ENCODE data around the gene INTS2.
"Not testable (repeated sequence)": the region's sequence is repeated elsewhere in the genome, so short reads cannot be mapped to it uniquely, and the experiment has no call there.

The INTS2 gene

GRCh38 chr17:61862975-61863800 is 64.6 kb downstream of the INTS2 start, which contains the start of gene BRIP1:
TSS of gene BRIP1 (minus strand) at chr17:61863528. CDS start at chr17:61861539, 1,989 bp downstream.
- peak; percentile 94 to 98 for DNase-seq (ENCODE audit: low read depth in 1 of 2, low spot score in 1 of 2)
- TF ChIP-seq JUND (IDR thresholded peaks at IDR 0.05; ENCODE audit: low read depth): no peak
- in situ Hi-C loops (cut with HindIII; ENCODE audit: low pct_unique_long_range_greater_than_20kb, low sequenced_read_pairs): no loop called here

- no peak for DNase-seq (ENCODE audit: low read depth in 1 of 2, low spot score in 1 of 2)
- in situ Hi-C loops (cut with HindIII; ENCODE audit: low pct_unique_long_range_greater_than_20kb, low sequenced_read_pairs): no loop called here
- no peak for TF ChIP-seq JUND (IDR thresholded peaks at IDR 0.05; ENCODE audit: low read depth)
Observed at GRCh38 chr17:61862105-61862574, 65.6 kb downstream of the INTS2 start.

GRCh38 chr17:61860397-61860796 is 67.4 kb downstream of the INTS2 start:
- in situ Hi-C loops (cut with HindIII; ENCODE audit: low pct_unique_long_range_greater_than_20kb, low sequenced_read_pairs): not testable (repeated sequence)

GRCh38 chr17:61856035-61856434 is 71.7 kb downstream of the INTS2 start:
- no peak for DNase-seq (ENCODE audit: low read depth in 1 of 2, low spot score in 1 of 2)
- in situ Hi-C loops (cut with HindIII; ENCODE audit: low pct_unique_long_range_greater_than_20kb, low sequenced_read_pairs): no loop called here
- no peak for TF ChIP-seq JUND (IDR thresholded peaks at IDR 0.05; ENCODE audit: low read depth)

More at GRCh38 chr17:61860397-61860796, 67.4 kb downstream of the INTS2 start:
- not testable (repeated sequence) for DNase-seq (ENCODE audit: low read depth in 1 of 2, low spot score in 1 of 2)

- in situ Hi-C loops (cut with HindIII; ENCODE audit: low pct_unique_long_range_greater_than_20kb, low sequenced_read_pairs): no loop called here
- no peak for TF ChIP-seq JUND (IDR thresholded peaks at IDR 0.05; ENCODE audit: low read depth)
- no peak for DNase-seq (ENCODE audit: low read depth in 1 of 2, low spot score in 1 of 2)
Observed at GRCh38 chr17:61852857-61853256, 74.9 kb downstream of the INTS2 start.

- in situ Hi-C loops (cut with HindIII; ENCODE audit: low pct_unique_long_range_greater_than_20kb, low sequenced_read_pairs): no loop called here
- no peak for DNase-seq (ENCODE audit: low read depth in 1 of 2, low spot score in 1 of 2)
- no peak for TF ChIP-seq JUND (IDR thresholded peaks at IDR 0.05; ENCODE audit: low read depth)
Observed at GRCh38 chr17:61849674-61850073, 78.1 kb downstream of the INTS2 start.

GRCh38 chr17:61848896-61849295 is 78.9 kb downstream of the INTS2 start:
- TF ChIP-seq JUND (IDR thresholded peaks at IDR 0.05; ENCODE audit: low read depth): no peak
- in situ Hi-C loops (cut with HindIII; ENCODE audit: low pct_unique_long_range_greater_than_20kb, low sequenced_read_pairs): no loop called here
- no peak for DNase-seq (ENCODE audit: low read depth in 1 of 2, low spot score in 1 of 2)

GRCh38 chr17:61848247-61848646 is 79.5 kb downstream of the INTS2 start:
- in situ Hi-C loops (cut with HindIII; ENCODE audit: low pct_unique_long_range_greater_than_20kb, low sequenced_read_pairs): no loop called here
- DNase-seq (ENCODE audit: low read depth in 1 of 2, low spot score in 1 of 2): no peak
- TF ChIP-seq JUND (IDR thresholded peaks at IDR 0.05; ENCODE audit: low read depth): no peak

- in situ Hi-C loops (cut with HindIII; ENCODE audit: low pct_unique_long_range_greater_than_20kb, low sequenced_read_pairs): no loop called here
- no peak for TF ChIP-seq JUND (IDR thresholded peaks at IDR 0.05; ENCODE audit: low read depth)
- DNase-seq (ENCODE audit: low read depth in 1 of 2, low spot score in 1 of 2): no peak
Observed at GRCh38 chr17:61847659-61848058, 80.1 kb downstream of the INTS2 start.

GRCh38 chr17:61846761-61847375 is 80.9 kb downstream of the INTS2 start:
- in situ Hi-C loops (cut with HindIII; ENCODE audit: low pct_unique_long_range_greater_than_20kb, low sequenced_read_pairs): no loop called here
- DNase-seq (ENCODE audit: low read depth in 1 of 2, low spot score in 1 of 2): no peak
- no peak for TF ChIP-seq JUND (IDR thresholded peaks at IDR 0.05; ENCODE audit: low read depth)

GRCh38 chr17:61846088-61846487 is 81.7 kb downstream of the INTS2 start:
- no peak for TF ChIP-seq JUND (IDR thresholded peaks at IDR 0.05; ENCODE audit: low read depth)
- in situ Hi-C loops (cut with HindIII; ENCODE audit: low pct_unique_long_range_greater_than_20kb, low sequenced_read_pairs): no loop called here
- DNase-seq (ENCODE audit: low read depth in 1 of 2, low spot score in 1 of 2): no peak

GRCh38 chr17:61843435-61843834 is 84.3 kb downstream of the INTS2 start:
- in situ Hi-C loops (cut with HindIII; ENCODE audit: low pct_unique_long_range_greater_than_20kb, low sequenced_read_pairs): no loop called here
- DNase-seq (ENCODE audit: low read depth in 1 of 2, low spot score in 1 of 2): no peak
- no peak for TF ChIP-seq JUND (IDR thresholded peaks at IDR 0.05; ENCODE audit: low read depth)

GRCh38 chr17:61842899-61843298 is 84.9 kb downstream of the INTS2 start:
- in situ Hi-C loops (cut with HindIII; ENCODE audit: low pct_unique_long_range_greater_than_20kb, low sequenced_read_pairs): no loop called here
- DNase-seq (ENCODE audit: low read depth in 1 of 2, low spot score in 1 of 2): no peak
- TF ChIP-seq JUND (IDR thresholded peaks at IDR 0.05; ENCODE audit: low read depth): no peak
